GM12878 (cell line): ENCODE results near the gene ZNF800. TPM values are rescaled to one million over a fixed set of nuclear protein-coding genes. Genes with fewer than 3 reads are reported as not detected.

ENCODE experiments used
- ATAC-seq: fragments of 200-7000 bp; cut with Tn5 transposase; 3 replicates; pipeline ENCODE4 v1.9.1; 2020; ENCODE audit warnings: mild to moderate bottlenecking, moderate library complexity
- BruUV-seq: library from RNA; stranded (reverse); fragments of 400-500 nt; replicated peaks from 2 replicates; lab custom pipeline; 2021; lab: Mats Ljungman, UMichigan
- CTCF ChIA-PET: fragments of 300-600 bp; sonication (Branson Sonifier 250); formaldehyde crosslinking; extraction: SDS; loops from one replicate; lab custom pipeline; 2021; ENCODE audit warnings: inconsistent platforms; lab: Yijun Ruan, JAX
- POLR2A ChIA-PET: fragments of 350-600 bp; formaldehyde crosslinking; extraction: SDS; loops from one replicate; lab custom pipeline; 2021; ENCODE audit warnings: inconsistent platforms; lab: Charles Lee
- RAD21 ChIA-PET: fragments of 300-600 bp; sonication (Branson Sonifier 250); formaldehyde crosslinking; loops from one replicate; lab custom pipeline; 2023; ENCODE audit warnings: antibody characterized with exemption; ENCODE audit not compliant: unreplicated experiment; lab: Charles Lee
- SMC1A ChIA-PET: fragments of 300-600 bp; sonication (Branson Sonifier 250); formaldehyde crosslinking; loops from one replicate; lab custom pipeline; 2023; ENCODE audit not compliant: unreplicated experiment, uncharacterized antibody; lab: Charles Lee
- DNase-seq: peaks from one replicate; pipeline ENCODE4 v3.0.0-alpha.2; 2011; ENCODE audit warnings: low read depth, low spot score
- FAIRE-seq: peaks from 3 replicates; lab custom pipeline; 2011; peaks lifted over from hg19 to GRCh38; lab: Jason Lieb, UNC
- H2AFZ ChIP-seq: 2 replicates; pipeline ENCODE4 v1.6.0; 2011; ENCODE audit warnings: low read depth, low read length, control low read depth; ENCODE audit not compliant: control insufficient read depth
- H3K27ac ChIP-seq: 2 replicates; pipeline ENCODE4 v1.5.1; 2011; ENCODE audit warnings: control low read depth; ENCODE audit not compliant: control insufficient read depth, insufficient read depth
- H3K27me3 ChIP-seq, 2 experiments: replicated peaks in 1 of 2; 2 replicates each; pipeline versions ENCODE4 v1.6.0 to v1.6.1; 2011; ENCODE audit warnings: low read length in 1 of 2; ENCODE audit not compliant: control insufficient read depth in 2 of 2, insufficient read depth in 2 of 2
- H3K36me3 ChIP-seq, 2 experiments: 2 replicates each; pipeline ENCODE4 v1.5.1; 2011; ENCODE audit warnings: low read length in 1 of 2; ENCODE audit not compliant: control insufficient read depth in 2 of 2, insufficient read depth in 2 of 2
- H3K4me1 ChIP-seq: 2 replicates; pipeline ENCODE4 v1.6.1; 2011; ENCODE audit warnings: mild to moderate bottlenecking, low read length, moderate library complexity, mixed read lengths; ENCODE audit not compliant: control insufficient read depth, insufficient read depth
- H3K4me2 ChIP-seq: 2 replicates; pipeline ENCODE4 v1.6.0; 2011; ENCODE audit warnings: control low read depth; ENCODE audit not compliant: control insufficient read depth, insufficient read depth
- H3K4me3 ChIP-seq: fragments of 200-600 bp; sonication (generic); 2 replicates; pipeline ENCODE4 v1.5.1; 2016
- H3K79me2 ChIP-seq: 2 replicates; pipeline ENCODE4 v1.6.0; 2011; ENCODE audit warnings: low read length; ENCODE audit not compliant: control insufficient read depth, insufficient read depth
- H3K9ac ChIP-seq: 2 replicates; pipeline ENCODE4 v1.8.0; 2011; ENCODE audit warnings: low read length, control low read depth, mixed read lengths; ENCODE audit not compliant: control insufficient read depth, insufficient read depth
- H3K9me3 ChIP-seq: replicated peaks from 3 replicates; pipeline ENCODE4 v1.5.1; 2011; ENCODE audit warnings: mild to moderate bottlenecking, low read length; ENCODE audit not compliant: control insufficient read depth, insufficient read depth
- H4K20me1 ChIP-seq: 2 replicates; pipeline ENCODE4 v1.6.0; 2011; ENCODE audit not compliant: control insufficient read depth, insufficient read depth
- ATF7 ChIP-seq: fragments of 450-650 bp; IDR thresholded peaks from 2 replicates; pipeline ENCODE4 v1.6.1; 2016; ENCODE audit warnings: low read depth, mild to moderate bottlenecking
- FOS ChIP-seq: IDR thresholded peaks from 3 replicates; pipeline ENCODE4 v1.6.1; 2011; ENCODE audit warnings: borderline replicate concordance; ENCODE audit not compliant: insufficient read length; ENCODE audit errors: extremely low read depth
- GABPA ChIP-seq: IDR thresholded peaks from 2 replicates; pipeline ENCODE4 v1.6.1; 2014; ENCODE audit warnings: antibody characterized with exemption, low read depth, mild to moderate bottlenecking, inconsistent platforms
- IKZF1 ChIP-seq: fragments of 450-650 bp; conservative IDR thresholded peaks from 2 replicates; pipeline ENCODE4 v1.6.1; 2017; ENCODE audit warnings: antibody characterized with exemption, mild to moderate bottlenecking
- IKZF2 ChIP-seq, 2 experiments: fragments of 450-650 bp; IDR thresholded peaks; 2 replicates each; pipeline ENCODE4 v1.6.1; 2017; ENCODE audit warnings: mild to moderate bottlenecking in 2 of 2, moderate library complexity in 2 of 2
- JUNB ChIP-seq: IDR thresholded peaks from 2 replicates; pipeline ENCODE4 v1.6.1; 2016; ENCODE audit warnings: antibody characterized with exemption, mild to moderate bottlenecking
- MEF2A ChIP-seq: IDR thresholded peaks from 2 replicates; pipeline ENCODE4 v1.6.1; 2011; ENCODE audit warnings: low read depth, mild to moderate bottlenecking, low read length, moderate library complexity; ENCODE audit not compliant: insufficient read depth
- MTA2 ChIP-seq: fragments of 450-650 bp; IDR thresholded peaks from 2 replicates; pipeline ENCODE4 v1.6.1; 2016; ENCODE audit warnings: low read depth, mild to moderate bottlenecking, moderate library complexity
- MYB ChIP-seq: fragments of 150-350 bp; IDR thresholded peaks from 2 replicates; pipeline ENCODE4 v1.6.1; 2014; ENCODE audit warnings: mild to moderate bottlenecking, low read depth, low read length, borderline replicate concordance
- NR2C1 ChIP-seq: fragments of 450-650 bp; IDR thresholded peaks from 2 replicates; pipeline ENCODE4 v1.6.1; 2017; ENCODE audit warnings: antibody characterized with exemption, mild to moderate bottlenecking, moderate library complexity
- NR2F1 ChIP-seq: fragments of 450-650 bp; conservative IDR thresholded peaks from 2 replicates; pipeline ENCODE4 v1.6.1; 2017; ENCODE audit warnings: mild to moderate bottlenecking
- PKNOX1 ChIP-seq: fragments of 450-650 bp; IDR thresholded peaks from 2 replicates; pipeline ENCODE4 v1.6.1; 2016; ENCODE audit warnings: mild to moderate bottlenecking
- PML ChIP-seq: IDR thresholded peaks from 2 replicates; pipeline ENCODE4 v1.6.1; 2012; ENCODE audit warnings: low read length, inconsistent platforms
- POU2F2 ChIP-seq: IDR thresholded peaks from 3 replicates; pipeline ENCODE4 v1.6.1; 2011; ENCODE audit warnings: low read depth, mild to moderate bottlenecking, low read length, borderline replicate concordance
- RBBP5 ChIP-seq: fragments of 200-600 bp; sonication (generic); conservative IDR thresholded peaks from 2 replicates; pipeline ENCODE4 v1.6.1; 2016
- RCOR1 ChIP-seq: conservative IDR thresholded peaks from 2 replicates; pipeline ENCODE4 v1.6.1; 2012; ENCODE audit warnings: low read depth, low read length, improper control_type of control experiment
- RUNX3 ChIP-seq: IDR thresholded peaks from 2 replicates; pipeline ENCODE4 v1.6.1; 2012; ENCODE audit warnings: low read length, inconsistent platforms
- SMARCA5 ChIP-seq: fragments of 450-650 bp; IDR thresholded peaks from 2 replicates; pipeline ENCODE4 v1.6.1; 2017; ENCODE audit warnings: mild to moderate bottlenecking
- STAT3 ChIP-seq: IDR thresholded peaks from 2 replicates; pipeline ENCODE4 v1.6.1; 2011; ENCODE audit warnings: low read depth, low read length, improper control_type of control experiment
- ZBED1 ChIP-seq: IDR thresholded peaks from 2 replicates; pipeline ENCODE4 v1.6.1; 2016; ENCODE audit warnings: borderline replicate concordance
- ZBTB4 ChIP-seq: fragments of 450-650 bp; formaldehyde crosslinking; IDR thresholded peaks from 2 replicates; pipeline ENCODE4 v1.4.0; 2022; ENCODE audit warnings: mild to moderate bottlenecking, moderate library complexity
- ZNF384 ChIP-seq: IDR thresholded peaks from 2 replicates; pipeline ENCODE4 v1.6.1; 2012; ENCODE audit warnings: low read depth, mild to moderate bottlenecking, low read length, improper control_type of control experiment, borderline replicate concordance
- WGBS: methylation state at CpG from one replicate; pipeline ENCODE4 v1.1.6; 2016; ENCODE audit warnings: low lambda C conversion rate; ENCODE audit not compliant: insufficient replicate concordance, insufficient coverage; ENCODE audit errors: missing lambda C conversion rate; 5-methylcytosine and 5-hydroxymethylcytosine counted together
- in situ Hi-C: fragments of 300-500 bp; cut with MboI; formaldehyde crosslinking; loops from 9 replicates; pipeline ENCODE4 v1.14.3; 2018; ENCODE audit warnings: mixed read lengths
- intact Hi-C: fragments of 100-400 bp; cut with micrococcal nuclease; formaldehyde crosslinking; loops from one replicate; pipeline ENCODE4 v1.14.2; 2022; ENCODE audit not compliant: unreplicated experiment
- polyA plus RNA-seq, 11 experiments: library from polyadenylated mRNA; depleted of rRNA in 4 of 11; unstranded in 6 of 11; stranded (reverse) in 5 of 11; fragments of >200 nt; fragmentation: Nextera tagmentation in 4 of 11; fragmentation: Illumina TruSeq in 1 of 11; extraction: Ambion mirVana in 4 of 11; extraction: Trizol in 1 of 11; gene quantifications; 1 replicate in 1 of 11; 2 replicates in 10 of 11; pipeline versions ENCODE4 v1.2.1 to v1.2.3, GENCODE V29; 2011 to 2016; ENCODE audit warnings: inconsistent platforms in 2 of 11, missing spikeins in 2 of 11, low read depth in 1 of 11
- total RNA-seq, 4 experiments: library from RNA; depleted of rRNA in 3 of 4; stranded (reverse); fragments of >200 nt in 3 of 4; fragmentation: Illumina TruSeq in 1 of 4; extraction: Trizol in 1 of 4; gene quantifications; 2 replicates each; pipeline versions ENCODE4 v1.2.1 to v1.2.3, GENCODE V29; 2013 to 2021

Gene ZNF800
- total and polyA plus RNA-seq, 10 of the 15 experiments (the other 5 are each of a cell fraction or from before 2014, with no cell fraction given), result 6.8 to 33.9 (median 23.8) TPM

GRCh38 chr7:127404286-127405072, 12.0 kb upstream of the ZNF800 start:
- H3K27me3 ChIP-seq, result peaks cover 0 to under 1% of the 10 kb centered on the region in 2 experiments; a peak in 2 of 4 replicates
- no peaks in the 10 kb centered on the region for H3K36me3 ChIP-seq
- no TSS peak for BruUV-seq
- 0 out of 2 replicates have a peak overlapping the region, but pooled peaks have one; percentile 34 for H3K4me2 ChIP-seq
- no peak overlapping the region for H2AFZ ChIP-seq
- WGBS, result 0% methylated on average over 3 of the region's 3 CpGs
- ChIA-PET SMC1A (interaction anchor here (0.7 to 1.9 kb wide), 12 partner anchors 8 to 180 kb away, joined by 3 to 13 read pairs (median 4); partner anchors contain the start of gene ZNF800), POLR2A (interaction anchor here (1.5 to 3.7 kb wide), 3 partner anchors 10 to 13 kb away, joined by 3 to 28 read pairs (median 7); partner anchors contain the start of gene ZNF800), CTCF (interaction anchor here (1.1 to 3.6 kb wide), 4 partner anchors 13 to 56 kb away, joined by 3 to 19 read pairs (median 5); partner anchors contain the start of gene ZNF800), RAD21 (interaction anchor here (0.8 to 1.8 kb wide), 11 partner anchors 10 to 60 kb away, joined by 3 to 13 read pairs (median 4); partner anchors contain the start of gene ZNF800)
- no peak overlapping the region for H3K9ac ChIP-seq
- no peak for FAIRE-seq
- H3K79me2 ChIP-seq, result no peaks in the 10 kb centered on the region
- no peak overlapping the region for H3K4me3 ChIP-seq
- no peaks in the 10 kb centered on the region for H4K20me1 ChIP-seq
- H3K9me3 ChIP-seq, result no peaks in the 10 kb centered on the region
- ATAC-seq, result peak; percentile 93
- DNase-seq, result no peak
- no peak overlapping the region for H3K27ac ChIP-seq
- intact Hi-C loops (no loop called here), in situ Hi-C loops (no loop called here)
- H3K4me1 ChIP-seq, result peaks cover 3% of the 10 kb centered on the region; the same call in 1 of the 2 replicates
- TF ChIP-seq RCOR1 (no peak), POU2F2 (no peak), GABPA (no peak), RUNX3 (no peak), IKZF1 (0 out of 2 replicates have a peak, but pooled peaks have one; percentile 30), MTA2 (peak; percentile 28; the same call in 1 of the 2 replicates), STAT3 (no peak), PKNOX1 (peak; percentile 21; the same call in 1 of the 2 replicates), JUNB (no peak), ZNF384 (no peak; the same call in 1 of the 2 replicates), ZBTB4 (no peak), PML (no peak), RBBP5 (no peak), FOS (no peak), NR2C1 (peak; percentile 74), ATF7 (peak; percentile 79), IKZF2 (IDR thresholded peaks at IDR 0.05) (peak in 1 of 2 experiments; percentile 28; a peak in 1 of 4 replicates), MYB (no peak), ZBED1 (no peak), SMARCA5 (0 out of 2 replicates have a peak, but pooled peaks have one; percentile 31), MEF2A (no peak), NR2F1 (peak; percentile 72)
